IPS-NIHi7 (cell line): ENCODE measurements around the gene LCE1B.

ENCODE experiments used
- DNase-seq: peaks from one replicate; pipeline ENCODE4 v3.0.0; 2012; ENCODE audit warnings: mixed read lengths; ENCODE audit errors: extremely low spot score

LCE1B gene

GRCh38 chr1:152811671-152812070, at the start of gene LCE1B:
TSS of gene LCE1B (plus strand) at chr1:152811971. CDS start at chr1:152812447, 476 bp downstream.
- DNase-seq = no peak

- no peak for DNase-seq
Observed at GRCh38 chr1:152768847-152769533, 42.8 kb upstream of the LCE1B start.

- no peak for DNase-seq
Observed at GRCh38 chr1:152770411-152770810, 41.4 kb upstream of the LCE1B start.

DNA sequence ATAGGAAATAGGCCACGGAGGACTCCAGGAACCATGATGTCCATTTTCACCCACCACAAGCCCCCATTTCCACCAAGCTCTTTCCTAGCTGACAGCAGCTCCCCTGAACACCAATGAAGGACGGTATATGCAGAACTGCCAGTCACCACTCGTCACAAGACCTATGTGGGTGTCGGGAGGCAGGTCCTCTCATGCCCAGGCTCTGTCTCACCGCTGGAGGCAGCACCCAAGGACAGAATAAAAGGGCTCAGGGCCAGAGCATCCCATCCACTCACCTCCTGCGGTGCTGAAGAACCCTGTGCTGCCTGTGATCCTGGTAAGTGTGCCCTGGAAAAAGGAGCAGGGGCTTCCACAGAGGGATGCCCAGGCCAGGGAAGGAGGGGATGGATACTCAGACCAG, 36.9 kb upstream of the LCE1B start, which contains the start of gene LCE1F:
Gene LCE1F, plus strand, starts transcription at position 266 of the 400 bp plus-strand sequence. CDS start 1,232 bp downstream, outside the sequence.
- no peak for DNase-seq

GRCh38 chr1:152776361-152776760, 35.4 kb upstream of the LCE1B start:
- no peak for DNase-seq

DNA sequence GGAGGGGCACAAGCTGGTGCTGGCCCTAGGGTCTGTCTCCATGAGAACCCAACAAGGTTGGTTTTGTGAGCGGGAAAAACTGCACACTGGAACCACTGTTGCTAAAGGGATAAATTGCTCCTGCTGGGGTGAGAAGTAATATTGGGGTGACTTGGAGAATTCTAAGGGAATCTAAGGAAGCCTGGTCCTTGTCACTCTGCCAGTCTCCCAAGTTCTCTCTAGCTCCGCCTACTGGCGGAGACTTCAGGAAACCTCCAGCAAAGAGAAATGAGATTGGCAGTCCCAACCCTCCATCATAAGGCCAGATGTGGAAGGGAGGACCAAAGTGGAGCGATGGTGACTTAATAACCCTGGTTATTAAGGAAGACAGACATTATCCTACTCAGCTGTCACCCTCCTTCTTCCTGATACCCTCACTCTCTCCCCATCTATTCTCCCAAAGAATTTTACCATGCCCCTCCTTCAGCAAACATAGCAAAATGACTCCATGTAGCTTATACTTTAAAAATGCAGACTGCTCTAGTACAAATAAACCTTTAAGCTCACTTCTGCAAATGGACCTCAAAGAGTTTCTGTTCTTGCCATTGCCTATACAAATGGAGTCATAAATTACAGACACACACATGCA, 34.1 kb upstream of the LCE1B start:
- no peak for DNase-seq

GRCh38 chr1:152783095-152783494, 28.7 kb upstream of the LCE1B start:
- no peak for DNase-seq

DNA sequence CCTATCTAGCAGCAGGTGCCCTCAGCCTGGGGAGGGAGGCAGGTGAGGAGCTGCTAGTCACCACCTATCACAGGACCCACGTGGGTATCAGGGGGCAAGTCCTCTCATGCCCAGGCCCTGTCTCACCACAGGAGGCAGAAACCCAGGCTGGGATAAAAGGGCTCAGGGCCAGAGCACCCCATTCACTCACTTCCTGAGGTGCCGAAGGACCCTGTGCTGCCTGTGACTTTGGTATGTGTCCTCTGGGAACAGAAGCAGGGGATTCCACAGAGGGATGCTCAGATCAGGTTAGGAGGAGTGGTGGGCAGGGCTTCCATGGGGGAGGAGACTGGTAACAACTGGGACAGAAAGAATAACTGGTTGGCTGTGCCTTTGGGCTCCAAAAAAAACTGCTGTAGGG, 25.7 kb upstream of the LCE1B start, which contains the start of gene LCE1E:
Gene LCE1E, plus strand, starts transcription at position 181 of the 400 bp plus-strand sequence. CDS start 1,043 bp downstream, outside the sequence.
- no peak for DNase-seq

DNA sequence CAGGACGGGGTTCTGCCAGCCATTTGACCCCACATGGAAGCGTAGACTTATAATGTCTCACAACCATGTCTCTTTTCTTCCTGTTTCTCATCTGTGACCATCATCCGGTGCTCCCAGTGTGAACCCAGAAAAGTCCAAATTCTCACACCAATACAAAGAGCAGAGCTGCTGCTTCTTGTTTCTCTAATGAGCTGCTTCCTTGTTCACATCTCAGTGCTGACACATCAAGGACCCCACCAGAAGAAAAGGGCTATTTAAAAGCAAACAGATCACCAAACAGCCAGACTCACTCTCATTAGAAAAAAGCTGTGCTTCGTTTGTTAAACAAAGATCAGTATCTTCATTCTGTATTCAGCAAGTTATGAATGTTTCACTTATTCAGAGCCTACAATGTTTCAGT, 16.1 kb upstream of the LCE1B start:
- DNase-seq = no peak

- DNase-seq = no peak
Observed at GRCh38 chr1:152796421-152796820, 15.3 kb upstream of the LCE1B start, which contains the start of gene LCE1D. TSS of gene LCE1D (plus strand) at chr1:152796721. CDS start at chr1:152797795, 1,074 bp downstream.

GRCh38 chr1:152801333-152801732, 10.4 kb upstream of the LCE1B start:
- DNase-seq = no peak

DNA sequence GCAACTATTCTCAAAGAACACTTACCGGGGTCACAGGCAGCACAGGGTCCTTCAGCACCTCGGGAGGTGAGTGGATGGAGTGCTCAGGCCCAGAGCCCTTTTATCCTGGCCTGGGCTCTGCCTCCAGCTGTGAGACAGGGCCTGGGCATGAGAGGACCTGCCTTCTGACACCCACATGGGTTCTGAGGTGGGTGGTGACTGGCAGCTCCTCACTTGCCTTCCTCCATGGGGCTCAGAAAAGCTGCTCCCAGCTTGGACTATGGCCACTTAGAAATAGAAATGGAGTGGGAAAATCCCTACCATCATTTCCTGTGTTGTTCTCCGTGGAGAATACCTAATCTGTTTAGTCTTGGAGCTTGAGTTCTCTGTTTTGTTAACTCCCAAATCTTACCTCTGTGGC, 5.2 kb upstream of the LCE1B start, which contains the start of gene LCE1C:
Gene LCE1C, minus strand, starts transcription at position 76 of the 400 bp plus-strand sequence. CDS start 1,173 bp downstream, outside the sequence.
- no peak for DNase-seq

DNA sequence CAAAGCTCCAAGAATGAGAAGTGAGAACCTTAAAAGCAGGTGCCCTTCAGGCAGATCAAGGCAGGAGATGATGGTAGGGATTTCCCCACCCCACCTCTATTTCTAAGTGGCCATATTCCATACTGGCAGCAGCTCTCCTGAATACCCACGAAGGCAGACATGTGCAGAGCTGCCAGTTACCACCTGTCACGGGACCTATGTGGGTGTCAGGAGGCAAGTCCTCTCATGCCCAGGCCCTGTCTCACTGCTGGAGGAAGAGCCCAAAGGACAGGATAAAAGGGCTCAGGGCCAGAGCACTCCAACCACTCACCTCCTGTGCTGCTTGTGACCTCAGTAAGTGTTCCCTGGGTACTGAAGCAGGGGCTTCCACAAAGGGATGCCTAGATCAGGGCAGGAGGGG, 721 bp upstream of the LCE1B start:
- DNase-seq = no peak

GRCh38 chr1:152817309-152817708, 5.5 kb downstream of the LCE1B start:
- no peak for DNase-seq

DNA sequence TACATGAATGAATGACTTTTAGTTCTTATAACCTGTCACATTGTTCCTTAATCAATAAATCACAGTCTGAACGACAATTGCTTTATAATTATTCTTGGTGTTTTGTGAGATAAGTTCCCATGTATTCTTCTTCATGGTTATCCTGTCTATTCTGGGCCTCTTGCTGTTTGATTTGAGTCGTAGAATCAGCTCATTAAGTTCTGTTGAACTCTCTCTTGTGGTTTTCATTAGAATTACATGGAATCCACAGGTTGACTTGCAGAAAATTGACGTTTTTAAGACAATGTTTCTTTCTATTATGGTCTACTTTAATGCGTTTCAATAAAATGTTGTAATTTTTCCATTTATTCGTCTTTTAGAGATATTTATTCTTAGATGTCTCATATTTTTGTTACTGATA, 11.5 kb downstream of the LCE1B start:
- DNase-seq = no peak

- no peak for DNase-seq
Observed at GRCh38 chr1:152824964-152825363, 13.2 kb downstream of the LCE1B start.

DNA sequence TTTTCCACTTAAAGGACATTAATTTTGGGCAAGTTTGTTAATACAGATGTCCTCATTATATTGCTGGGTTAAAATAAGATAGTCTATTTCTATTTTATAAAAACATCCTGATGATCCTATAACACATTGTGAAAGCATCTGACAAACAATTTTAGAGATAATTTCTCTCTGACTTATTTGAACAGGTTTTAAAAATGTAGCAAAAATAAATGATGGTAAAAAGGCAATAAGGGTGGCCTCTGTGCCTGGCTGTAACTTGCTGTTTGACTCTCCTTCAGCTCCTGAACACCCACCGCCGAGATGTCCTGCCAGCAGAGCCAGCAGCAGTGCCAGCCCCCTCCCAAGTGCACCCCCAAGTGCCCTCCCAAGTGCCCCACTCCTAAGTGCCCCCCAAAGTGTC, 15.4 kb downstream of the LCE1B start, which contains the start of gene LCE1A:
Gene LCE1A, plus strand, starts transcription at position 301 of the 400 bp plus-strand sequence. Its CDS starts 0 bp downstream, at position 301.
- no peak for DNase-seq

DNA sequence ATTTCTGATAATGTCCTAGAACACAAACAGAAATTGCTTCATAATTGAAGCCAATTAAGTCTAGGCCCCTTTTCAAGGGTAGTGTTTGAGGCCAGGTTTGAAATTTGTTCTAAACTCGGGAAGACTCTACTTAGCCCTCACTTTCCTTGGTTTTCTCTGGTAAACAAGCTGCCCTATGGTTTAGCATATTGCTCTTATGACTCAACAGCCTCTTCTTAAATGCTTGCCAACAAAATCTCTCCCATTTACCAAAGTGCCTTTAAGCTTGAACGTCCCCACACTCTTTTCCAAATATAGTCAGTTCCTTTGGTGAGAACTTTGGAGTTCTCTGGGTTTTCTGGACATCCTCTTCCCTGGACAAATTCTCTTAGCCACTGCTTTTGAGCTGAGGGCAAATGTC, 25.1 kb downstream of the LCE1B start:
- DNase-seq = no peak

DNA sequence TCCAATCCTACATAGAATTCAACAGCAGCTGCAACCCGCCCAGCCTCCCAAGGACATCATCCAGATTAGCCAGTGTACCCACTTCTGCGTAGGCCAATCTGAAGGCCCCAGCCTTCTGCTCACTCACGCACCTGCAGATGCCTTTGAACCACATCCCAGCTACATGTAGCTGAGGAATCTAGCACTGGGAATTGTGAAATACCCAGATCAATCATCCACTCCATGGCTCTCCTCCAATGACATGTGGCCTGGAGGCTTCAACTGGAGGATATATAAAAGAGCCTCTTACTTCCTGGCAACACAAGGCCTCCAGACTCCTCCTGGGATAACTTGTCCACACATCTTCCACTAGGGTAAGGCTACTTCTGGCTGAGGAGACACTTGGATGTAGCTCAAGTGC, 30.8 kb downstream of the LCE1B start, which contains the start of gene LCE6A:
Gene LCE6A, plus strand, starts transcription at position 301 of the 400 bp plus-strand sequence. CDS start 665 bp downstream, outside the sequence.
- no peak for DNase-seq

- no peak for DNase-seq
Observed at GRCh38 chr1:152855661-152856060, 43.9 kb downstream of the LCE1B start.

DNA sequence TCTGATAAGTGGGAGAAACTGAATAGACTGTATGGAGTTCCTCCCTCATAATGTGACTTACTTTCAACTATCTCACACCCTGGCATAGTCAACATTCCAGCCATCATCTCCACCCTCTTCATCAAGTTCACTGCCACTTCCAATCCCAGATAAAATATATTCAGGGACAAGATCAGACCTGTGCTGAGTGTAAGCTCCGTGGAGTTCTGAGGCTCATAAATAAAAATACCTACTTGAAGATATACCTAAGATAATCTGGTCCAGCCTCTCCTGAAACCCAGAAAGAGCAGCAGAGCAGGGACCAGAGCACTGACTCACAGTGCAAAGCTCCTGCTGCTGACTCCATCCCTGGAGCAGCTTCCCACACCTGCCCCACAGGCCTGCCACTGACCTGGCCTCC, 46.3 kb downstream of the LCE1B start:
- DNase-seq = no peak

DNA sequence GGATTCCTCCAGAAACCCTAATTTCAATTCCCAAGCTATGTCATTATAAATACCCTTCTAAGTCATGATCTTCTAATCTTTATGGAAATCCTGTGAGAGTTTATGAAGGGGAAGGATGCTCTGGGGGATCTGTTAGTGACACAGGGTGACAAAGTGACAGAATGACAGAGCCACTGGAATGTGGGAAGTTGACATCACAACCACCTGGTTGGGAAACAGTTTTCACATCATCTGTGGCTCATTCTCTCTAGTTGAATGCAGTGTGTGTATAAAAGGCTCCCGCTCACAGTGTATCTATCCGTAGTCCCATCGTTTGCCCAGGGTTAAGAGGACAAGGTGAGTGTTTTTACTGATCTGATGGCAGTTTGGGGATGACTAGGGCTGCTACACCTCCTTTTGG, 47.9 kb downstream of the LCE1B start, which contains the start of gene LCE7A:
Gene LCE7A, plus strand, starts transcription at position 301 of the 400 bp plus-strand sequence. CDS start 702 bp downstream, outside the sequence.
- no peak for DNase-seq

GRCh38 chr1:152860129-152860528, 48.4 kb downstream of the LCE1B start:
- DNase-seq = no peak
